ENCODE data around the gene DOCK3. TPM values are rescaled to one million over a fixed set of nuclear protein-coding genes. Genes with fewer than 3 reads are reported as not detected.

Gene DOCK3
- total RNA-seq, 1 experiment from 2014 or later = 0.47 TPM

DNA sequence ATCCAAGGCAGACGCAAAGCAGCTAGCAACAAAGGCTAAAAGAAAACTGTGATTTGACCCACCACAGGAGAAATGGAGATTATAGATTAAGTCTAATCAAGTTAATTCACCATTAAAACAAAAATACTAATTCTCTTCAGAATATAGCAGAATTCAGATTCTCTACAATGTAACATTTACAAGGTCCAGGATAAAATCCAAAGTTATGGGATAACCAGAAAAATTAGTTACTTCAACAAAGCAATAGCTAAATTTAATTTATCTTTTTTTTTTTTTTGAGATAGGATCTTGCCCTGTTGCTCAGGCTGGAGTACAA lies 425.8 kb downstream of the DOCK3 start:
- no TSS peak for BruUV-seq (replicated peaks)
- intact Hi-C loops (cut with micrococcal nuclease; ENCODE audit: unreplicated experiment) = loop anchor here (1.0 kb wide), 1 partner anchor 272 kb away; no protein-coding TSS in a partner anchor
- POLR2A ChIA-PET (ENCODE audit: low non-redundant PET) = no interaction called here

GRCh38 chr3:51102396-51102795 lies 427.7 kb downstream of the DOCK3 start:
- BruUV-seq (replicated peaks) = no TSS peak
- no peaks in the 10 kb centered on the region for H3K27me3 ChIP-seq (replicated peaks; ENCODE audit: insufficient read depth, low read depth, low read length, poor library complexity)
- no peak for TF ChIP-seq EZH2 (IDR thresholded peaks at IDR 0.05; ENCODE audit: borderline replicate concordance, low read depth, low read length, poor library complexity, severe bottlenecking)
- TF ChIP-seq, protein P1, sequence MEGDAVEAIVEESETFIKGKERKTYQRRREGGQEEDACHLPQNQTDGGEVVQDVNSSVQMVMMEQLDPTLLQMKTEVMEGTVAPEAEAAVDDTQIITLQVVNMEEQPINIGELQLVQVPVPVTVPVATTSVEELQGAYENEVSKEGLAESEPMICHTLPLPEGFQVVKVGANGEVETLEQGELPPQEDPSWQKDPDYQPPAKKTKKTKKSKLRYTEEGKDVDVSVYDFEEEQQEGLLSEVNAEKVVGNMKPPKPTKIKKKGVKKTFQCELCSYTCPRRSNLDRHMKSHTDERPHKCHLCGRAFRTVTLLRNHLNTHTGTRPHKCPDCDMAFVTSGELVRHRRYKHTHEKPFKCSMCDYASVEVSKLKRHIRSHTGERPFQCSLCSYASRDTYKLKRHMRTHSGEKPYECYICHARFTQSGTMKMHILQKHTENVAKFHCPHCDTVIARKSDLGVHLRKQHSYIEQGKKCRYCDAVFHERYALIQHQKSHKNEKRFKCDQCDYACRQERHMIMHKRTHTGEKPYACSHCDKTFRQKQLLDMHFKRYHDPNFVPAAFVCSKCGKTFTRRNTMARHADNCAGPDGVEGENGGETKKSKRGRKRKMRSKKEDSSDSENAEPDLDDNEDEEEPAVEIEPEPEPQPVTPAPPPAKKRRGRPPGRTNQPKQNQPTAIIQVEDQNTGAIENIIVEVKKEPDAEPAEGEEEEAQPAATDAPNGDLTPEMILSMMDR (conservative IDR thresholded peaks at IDR 0.05; ENCODE audit: low read depth, low read length) = no peak
- intact Hi-C loops (cut with micrococcal nuclease; ENCODE audit: unreplicated experiment) = no loop called here
- CTCF ChIA-PET = no interaction called here
- no peak for DNase-seq (ENCODE audit: low spot score)
- H3K36me3 ChIP-seq (ENCODE audit: insufficient read depth, low read length, poor library complexity, severe bottlenecking) = no peaks in the 10 kb centered on the region
- H3K4me3 ChIP-seq (ENCODE audit: low read depth, low read length, poor library complexity, severe bottlenecking) = no peak overlapping the region
- H3K27ac ChIP-seq (ENCODE audit: low read depth, low read length, poor library complexity, severe bottlenecking) = no peak overlapping the region
- H3K9me3 ChIP-seq (ENCODE audit: low read depth, low read length, poor library complexity, severe bottlenecking) = no peaks in the 10 kb centered on the region
- no peaks in the 10 kb centered on the region for H3K4me1 ChIP-seq (ENCODE audit: insufficient read depth, low read length, poor library complexity, severe bottlenecking)
- POLR2A ChIA-PET (ENCODE audit: low non-redundant PET) = no interaction called here

More for the DNA sequence above, 425.8 kb downstream of the DOCK3 start:
- H3K9me3 ChIP-seq (ENCODE audit: low read depth, low read length, poor library complexity, severe bottlenecking) = no peaks in the 10 kb centered on the region
- no peak for DNase-seq (ENCODE audit: low spot score)
- H3K36me3 ChIP-seq (ENCODE audit: insufficient read depth, low read length, poor library complexity, severe bottlenecking) = no peaks in the 10 kb centered on the region
- no peak overlapping the region for H3K4me3 ChIP-seq (ENCODE audit: low read depth, low read length, poor library complexity, severe bottlenecking)
- CTCF ChIA-PET = interaction anchor here (1.0 to 1.2 kb wide), 2 partner anchors 271 to 274 kb away, joined by 3 to 6 read pairs; no protein-coding TSS in a partner anchor
- no peaks in the 10 kb centered on the region for H3K27me3 ChIP-seq (replicated peaks; ENCODE audit: insufficient read depth, low read depth, low read length, poor library complexity)
- TF ChIP-seq, protein P1 (conservative IDR thresholded peaks at IDR 0.05; ENCODE audit: low read depth, low read length) = no peak
- TF ChIP-seq EZH2 (IDR thresholded peaks at IDR 0.05; ENCODE audit: borderline replicate concordance, low read depth, low read length, poor library complexity, severe bottlenecking) = no peak
- H3K4me1 ChIP-seq (ENCODE audit: insufficient read depth, low read length, poor library complexity, severe bottlenecking) = no peaks in the 10 kb centered on the region
- no peak overlapping the region for H3K27ac ChIP-seq (ENCODE audit: low read depth, low read length, poor library complexity, severe bottlenecking)

DNA sequence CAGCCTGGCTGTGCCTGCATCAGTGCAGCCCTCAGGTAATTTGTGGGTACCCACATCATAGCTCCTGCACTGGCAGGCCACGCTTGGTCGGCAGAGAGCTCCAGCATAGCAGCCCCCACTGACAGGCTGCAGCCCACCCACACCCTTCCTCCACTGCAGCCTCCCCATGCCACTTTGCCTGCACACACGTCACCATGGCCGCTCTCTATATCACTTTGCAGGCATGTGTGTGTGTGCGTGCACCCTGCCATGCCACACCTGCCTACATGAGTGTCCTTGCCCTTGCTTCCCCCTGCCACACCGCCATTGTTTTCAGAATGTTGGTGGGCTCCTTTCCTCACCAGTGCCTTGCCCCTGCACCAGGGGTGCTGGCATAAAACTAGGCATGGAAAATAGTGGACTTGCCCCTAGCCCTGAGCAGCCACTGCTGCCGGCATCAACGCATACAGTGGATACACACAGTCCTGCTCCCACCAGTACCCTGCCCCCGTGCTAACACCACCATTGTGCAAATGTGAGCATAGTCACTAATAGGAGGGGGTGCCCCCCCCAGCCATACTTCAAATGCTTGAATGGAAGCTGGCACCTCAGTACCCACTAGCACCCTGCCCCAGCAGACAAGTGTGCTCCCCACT lies 431.6 kb downstream of the DOCK3 start:
- H3K9me3 ChIP-seq (ENCODE audit: low read depth, low read length, poor library complexity, severe bottlenecking) = no peaks in the 10 kb centered on the region
- no peaks in the 10 kb centered on the region for H3K36me3 ChIP-seq (ENCODE audit: insufficient read depth, low read length, poor library complexity, severe bottlenecking)
- TF ChIP-seq EZH2 (IDR thresholded peaks at IDR 0.05; ENCODE audit: borderline replicate concordance, low read depth, low read length, poor library complexity, severe bottlenecking) = no peak
- TF ChIP-seq, protein P1 (conservative IDR thresholded peaks at IDR 0.05; ENCODE audit: low read depth, low read length) = no peak
- H3K27ac ChIP-seq (ENCODE audit: low read depth, low read length, poor library complexity, severe bottlenecking) = no peak overlapping the region
- CTCF ChIA-PET = no interaction called here
- no peaks in the 10 kb centered on the region for H3K4me1 ChIP-seq (ENCODE audit: insufficient read depth, low read length, poor library complexity, severe bottlenecking)
- DNase-seq (ENCODE audit: low spot score) = no peak
- intact Hi-C loops (cut with micrococcal nuclease; ENCODE audit: unreplicated experiment) = no loop called here
- BruUV-seq (replicated peaks) = no TSS peak
- POLR2A ChIA-PET (ENCODE audit: low non-redundant PET) = no interaction called here
- no peaks in the 10 kb centered on the region for H3K27me3 ChIP-seq (replicated peaks; ENCODE audit: insufficient read depth, low read depth, low read length, poor library complexity)
- no peak overlapping the region for H3K4me3 ChIP-seq (ENCODE audit: low read depth, low read length, poor library complexity, severe bottlenecking)
